Activated gamma-delta T cell (primary cell): ENCODE data around the gene ELFN1.

ENCODE experiments used
- DNase-seq: peaks from one replicate; lab custom pipeline; 2025; lab: John Stamatoyannopoulos, UW

ELFN1 gene

GRCh38 chr7:1642291-1642731, 27.8 kb upstream of the ELFN1 start:
- DNase-seq = no peak

GRCh38 chr7:1643270-1644092, 26.6 kb upstream of the ELFN1 start:
- no peak for DNase-seq

- DNase-seq = no peak
Observed at GRCh38 chr7:1644341-1645070, 25.6 kb upstream of the ELFN1 start.

GRCh38 chr7:1645071-1645409, 25.0 kb upstream of the ELFN1 start:
- no peak for DNase-seq

- DNase-seq = no peak
Observed at GRCh38 chr7:1645476-1645875, 24.6 kb upstream of the ELFN1 start.

GRCh38 chr7:1646391-1646790, 23.7 kb upstream of the ELFN1 start:
- DNase-seq = no peak

- DNase-seq = no peak
Observed at GRCh38 chr7:1646957-1647891, 22.9 kb upstream of the ELFN1 start.

GRCh38 chr7:1647961-1648672, 22.0 kb upstream of the ELFN1 start:
- no peak for DNase-seq

- no peak for DNase-seq
Observed at GRCh38 chr7:1649751-1650326, 20.2 kb upstream of the ELFN1 start.

GRCh38 chr7:1650363-1651030, 19.6 kb upstream of the ELFN1 start:
- DNase-seq = no peak

GRCh38 chr7:1651031-1651446, 19.0 kb upstream of the ELFN1 start:
- no peak for DNase-seq

GRCh38 chr7:1651891-1652290, 18.2 kb upstream of the ELFN1 start:
- no peak for DNase-seq

GRCh38 chr7:1653500-1653899, 16.6 kb upstream of the ELFN1 start:
- no peak for DNase-seq

GRCh38 chr7:1654111-1654510, 16.0 kb upstream of the ELFN1 start:
- no peak for DNase-seq

- DNase-seq = no peak
Observed at GRCh38 chr7:1654738-1655475, 15.2 kb upstream of the ELFN1 start.

- DNase-seq = no peak
Observed at GRCh38 chr7:1659696-1660095, 10.4 kb upstream of the ELFN1 start.

- DNase-seq = no peak
Observed at GRCh38 chr7:1661461-1661860, 8.6 kb upstream of the ELFN1 start.

- no peak for DNase-seq
Observed at GRCh38 chr7:1662101-1662500, 8.0 kb upstream of the ELFN1 start.

GRCh38 chr7:1662767-1663166, 7.3 kb upstream of the ELFN1 start:
- DNase-seq = no peak

- DNase-seq = no peak
Observed at GRCh38 chr7:1663223-1663622, 6.9 kb upstream of the ELFN1 start.
